GM23338 (cell line): ENCODE data around the gene VILL. TPM values are rescaled to one million over a fixed set of nuclear protein-coding genes. Genes with fewer than 3 reads are reported as not detected.

Source experiments
- ATAC-seq: fragments of 200-7000 bp; cut with Tn5 transposase; 3 replicates; pipeline ENCODE4 v1.9.1; 2020
- DNase-seq: peaks from one replicate; pipeline ENCODE4 v3.0.0-alpha.2; 2015; ENCODE audit warnings: low spot score
- H2AFZ ChIP-seq: fragments of 200-600 bp; sonication (generic); 2 replicates; pipeline ENCODE4 v1.8.0; 2016; ENCODE audit warnings: antibody characterized with exemption, mild to moderate bottlenecking, moderate library complexity
- H3F3A ChIP-seq: fragments of 200-600 bp; sonication (generic); replicated peaks from 2 replicates; pipeline ENCODE4 v1.8.0; 2017; ENCODE audit warnings: antibody characterized with exemption, mixed run types, low read depth
- H3K27ac ChIP-seq: fragments of 200-600 bp; sonication (generic); 2 replicates; pipeline ENCODE4 v1.6.1; 2016; ENCODE audit warnings: low read depth
- H3K27me3 ChIP-seq: fragments of 200-600 bp; sonication (generic); 2 replicates; pipeline ENCODE4 v1.8.0; 2016; ENCODE audit warnings: mild to moderate bottlenecking, mixed run types, moderate library complexity; ENCODE audit not compliant: insufficient read depth
- H3K36me3 ChIP-seq: fragments of 200-600 bp; sonication (generic); 2 replicates; pipeline ENCODE4 v1.8.0; 2016; ENCODE audit warnings: mild to moderate bottlenecking; ENCODE audit not compliant: insufficient read depth
- H3K4me1 ChIP-seq: fragments of 200-600 bp; sonication (generic); 2 replicates; pipeline ENCODE4 v1.8.0; 2016; ENCODE audit warnings: mild to moderate bottlenecking, moderate library complexity; ENCODE audit not compliant: insufficient read depth
- H3K4me2 ChIP-seq: fragments of 200-600 bp; sonication (generic); 2 replicates; pipeline ENCODE4 v1.7.1; 2017; ENCODE audit warnings: mixed run types
- H3K4me3 ChIP-seq: fragments of 200-600 bp; sonication (generic); 2 replicates; pipeline ENCODE4 v1.6.1; 2016; ENCODE audit warnings: mixed run types
- H3K79me2 ChIP-seq: fragments of 200-600 bp; sonication (generic); replicated peaks from 2 replicates; pipeline ENCODE4 v1.8.0; 2017; ENCODE audit warnings: mild to moderate bottlenecking; ENCODE audit not compliant: insufficient read depth
- H3K9me2 ChIP-seq: fragments of 200-600 bp; sonication (generic); 2 replicates; pipeline ENCODE4 v1.8.0; 2017; ENCODE audit not compliant: insufficient read depth
- H4K20me1 ChIP-seq: fragments of 200-600 bp; sonication (generic); replicated peaks from 2 replicates; pipeline ENCODE4 v1.8.0; 2017; ENCODE audit warnings: mild to moderate bottlenecking; ENCODE audit not compliant: insufficient read depth
- H3K27ac Mint-ChIP-seq: 2 replicates; pipeline ENCODE4 v1.8.0; 2020; ENCODE audit warnings: inconsistent platforms, mild to moderate bottlenecking, moderate library complexity, mixed read lengths
- H3K27me3 Mint-ChIP-seq: 3 replicates; pipeline ENCODE4 v1.8.0; 2022; ENCODE audit warnings: low read depth, mild to moderate bottlenecking, moderate library complexity, mixed read lengths, inconsistent platforms; ENCODE audit not compliant: insufficient read depth, poor library complexity
- H3K36me3 Mint-ChIP-seq: 3 replicates; pipeline ENCODE4 v1.8.0; 2021; ENCODE audit warnings: low read depth, mild to moderate bottlenecking, inconsistent platforms, moderate library complexity, mixed read lengths
- H3K4me1 Mint-ChIP-seq: 3 replicates; pipeline ENCODE4 v1.8.0; 2020; ENCODE audit warnings: mild to moderate bottlenecking, inconsistent platforms, mixed read lengths
- H3K4me3 Mint-ChIP-seq: 3 replicates; pipeline ENCODE4 v1.8.0; 2021; ENCODE audit warnings: moderate library complexity, mild to moderate bottlenecking, inconsistent platforms, mixed read lengths
- H3K9me3 Mint-ChIP-seq: 3 replicates; pipeline ENCODE4 v1.8.0; 2020; ENCODE audit warnings: moderate library complexity, mild to moderate bottlenecking, inconsistent platforms, mixed read lengths
- CREB1 ChIP-seq: fragments of 250-450 bp; sonication (Bioruptor Pico); IDR thresholded peaks from 2 replicates; pipeline ENCODE4 v1.5.0; 2020; ENCODE audit warnings: low read depth, mild to moderate bottlenecking, moderate library complexity
- CTCF ChIP-seq, 2 experiments: fragments of 200-600 bp in 1 of 2; sonication (generic) in 1 of 2; conservative IDR thresholded peaks; 2 replicates each; pipeline versions ENCODE4 v1.5.1 to v1.6.1; 2016 to 2017; ENCODE audit warnings: antibody characterized with exemption in 2 of 2, low read depth in 2 of 2, mild to moderate bottlenecking in 2 of 2, moderate library complexity in 1 of 2
- ETS1 ChIP-seq: IDR thresholded peaks from 2 replicates; pipeline ENCODE4 v1.6.1; 2016; ENCODE audit warnings: antibody characterized with exemption
- EZH2 ChIP-seq: fragments of 200-600 bp; sonication (generic); IDR thresholded peaks from one replicate; pipeline ENCODE4 v1.8.0; 2017; ENCODE audit warnings: antibody characterized with exemption, mild to moderate bottlenecking, low read depth; ENCODE audit not compliant: unreplicated experiment
- EZH2phosphoT487 ChIP-seq: fragments of 200-600 bp; sonication (generic); IDR thresholded peaks from one replicate; pipeline ENCODE4 v1.8.1; 2018; ENCODE audit warnings: antibody characterized with exemption; ENCODE audit not compliant: unreplicated experiment
- POLR2AphosphoS5 ChIP-seq: IDR thresholded peaks from 2 replicates; pipeline ENCODE4 v1.6.1; 2016; ENCODE audit warnings: antibody characterized with exemption, low read depth
- REST ChIP-seq: IDR thresholded peaks from one replicate; pipeline ENCODE4 v1.6.1; 2018; ENCODE audit warnings: antibody characterized with exemption; ENCODE audit not compliant: unreplicated experiment
- STAT1 ChIP-seq: IDR thresholded peaks from one replicate; pipeline ENCODE4 v1.6.1; 2016; ENCODE audit warnings: antibody characterized with exemption; ENCODE audit not compliant: unreplicated experiment
- ZNF114 ChIP-seq: fragments of 250-450 bp; sonication (Bioruptor Pico); IDR thresholded peaks from 2 replicates; pipeline ENCODE4 v1.5.0; 2020; ENCODE audit warnings: mild to moderate bottlenecking, moderate library complexity
- ZNF331 ChIP-seq: fragments of 250-450 bp; sonication (Bioruptor Pico); IDR thresholded peaks from 2 replicates; pipeline ENCODE4 v1.5.0; 2020; ENCODE audit warnings: low read depth, mild to moderate bottlenecking, moderate library complexity
- polyA plus RNA-seq: library from polyadenylated mRNA; unstranded; fragments of >200 nt; fragmentation: Nextera tagmentation; extraction: Ambion mirVana; gene quantifications from 2 replicates; pipeline ENCODE4 v1.2.1, GENCODE V29; 2016
- total RNA-seq: library from RNA; depleted of rRNA; stranded (reverse); fragments of >200 nt; shearing (Covaris generic); gene quantifications from 2 replicates; pipeline ENCODE4 v1.2.3, GENCODE V29; 2014

Gene VILL
- total and polyA plus RNA-seq, 2 experiments from 2014 or later = 2.7 to 9.8 TPM

DNA sequence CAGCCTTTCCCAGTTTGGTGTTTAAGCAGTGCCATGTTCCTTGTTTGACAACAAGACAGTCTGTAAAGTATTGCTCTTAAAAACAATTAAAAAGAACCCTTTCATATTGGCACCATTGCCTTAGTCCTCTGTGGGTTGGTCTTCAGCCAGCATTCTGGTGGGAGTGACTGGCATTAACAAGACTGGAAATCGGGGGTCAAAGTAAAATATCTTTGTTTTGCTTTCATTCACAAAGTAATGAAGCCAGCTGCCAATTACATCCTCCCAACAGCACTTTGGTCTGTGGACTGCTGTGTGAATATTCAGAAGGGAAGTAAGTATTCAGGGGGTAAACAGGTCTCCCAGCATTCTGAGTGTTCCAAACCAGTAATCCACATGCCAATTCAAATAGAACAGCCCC, 8.3 kb upstream of the VILL start (continued):
- TF ChIP-seq REST (no peak), ZNF331 (CRISPR knock-in tag) (no peak), CREB1 (no peak)

GRCh38 chr3:37984051-37984450, 6.5 kb upstream of the VILL start:
- Histone ChIP-seq H3K4me3 (no peak overlapping the region), H3K4me2 (no peak overlapping the region), H2AFZ (no peak overlapping the region), H3F3A (no peaks in the 10 kb centered on the region), H4K20me1 (no peaks in the 10 kb centered on the region), H3K27me3 (no peaks in the 10 kb centered on the region), H3K4me1 (no peaks in the 10 kb centered on the region), H3K9me2 (no peaks in the 10 kb centered on the region), H3K27ac (no peak overlapping the region), H3K79me2 (no peaks in the 10 kb centered on the region), H3K36me3 (no peaks in the 10 kb centered on the region)
- ATAC-seq (no peak), DNase-seq (no peak)
- Mint-ChIP-seq H3K4me3 (no peak overlapping the region), H3K27ac (no peak overlapping the region), H3K27me3 (peaks cover 10% of the 10 kb centered on the region), H3K4me1 (peaks cover 9% of the 10 kb centered on the region), H3K9me3 (no peaks in the 10 kb centered on the region), H3K36me3 (no peaks in the 10 kb centered on the region)
- TF ChIP-seq ETS1 = no peak
- TF ChIP-seq POLR2AphosphoS5 = no peak
- TF ChIP-seq STAT1 = no peak

DNA sequence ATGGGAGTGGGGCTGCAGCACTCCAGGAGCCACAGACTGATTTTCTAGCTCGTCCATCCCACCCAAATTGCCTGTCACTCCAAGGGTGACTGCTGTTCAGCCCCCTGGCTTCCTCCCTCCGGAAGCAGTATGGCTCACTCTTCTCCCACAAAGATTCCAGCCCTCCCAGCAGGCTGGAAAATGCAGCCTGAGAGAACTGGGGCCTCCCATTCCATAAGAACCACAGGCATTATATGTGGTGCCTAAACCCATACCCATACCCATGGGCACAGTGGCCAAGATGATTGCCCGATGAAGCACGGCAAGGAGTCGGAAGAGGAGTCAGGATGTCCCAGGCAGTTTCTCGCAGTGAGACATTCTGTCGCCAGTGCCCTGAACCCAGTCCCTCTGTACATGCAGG, 6.0 kb upstream of the VILL start:
- Histone ChIP-seq H3K79me2 (no peaks in the 10 kb centered on the region), H3K4me1 (no peaks in the 10 kb centered on the region), H3K27ac (no peak overlapping the region), H3K4me3 (no peak overlapping the region), H3F3A (no peaks in the 10 kb centered on the region), H4K20me1 (no peaks in the 10 kb centered on the region), H2AFZ (no peak overlapping the region), H3K9me2 (no peaks in the 10 kb centered on the region), H3K27me3 (no peaks in the 10 kb centered on the region), H3K4me2 (no peak overlapping the region), H3K36me3 (no peaks in the 10 kb centered on the region)
- Mint-ChIP-seq H3K4me1 (peaks cover 9% of the 10 kb centered on the region), H3K9me3 (no peaks in the 10 kb centered on the region), H3K27ac (no peak overlapping the region), H3K36me3 (no peaks in the 10 kb centered on the region), H3K4me3 (no peak overlapping the region), H3K27me3 (peaks cover 13% of the 10 kb centered on the region)
- no peak for ATAC-seq
- DNase-seq = no peak
- TF ChIP-seq ZNF114 (CRISPR knock-in tag) (no peak), ETS1 (no peak), CTCF (conservative IDR thresholded peaks at IDR 0.05; ENCODE audit: low read depth in 2 of 2) (no peak), EZH2 (no peak), EZH2phosphoT487 (no peak)
